Measurements from ENCODE around the gene POGK.

The POGK gene

GRCh38 chr1:166899769-166900168, 60.5 kb downstream of the POGK start:
- no peaks in the 10 kb centered on the region for H3K27me3 ChIP-seq (replicated peaks; ENCODE audit: control insufficient read depth, insufficient read depth, low read length)
- no peak overlapping the region for H3K4me3 ChIP-seq (replicated peaks; ENCODE audit: low read depth, low read length)
- no peaks in the 10 kb centered on the region for H3K36me3 ChIP-seq (ENCODE audit: control insufficient read depth, insufficient read depth, low read length)
- no peak for TF ChIP-seq CTCF (IDR thresholded peaks at IDR 0.05; ENCODE audit: insufficient read depth, low read length, poor library complexity, severe bottlenecking)
- no peak for DNase-seq (ENCODE audit: extremely low read depth, insufficient read length)

GRCh38 chr1:166900987-166901386, 61.7 kb downstream of the POGK start:
- H3K4me3 ChIP-seq (replicated peaks; ENCODE audit: low read depth, low read length), result no peak overlapping the region
- DNase-seq (ENCODE audit: extremely low read depth, insufficient read length), result no peak
- no peak for TF ChIP-seq CTCF (IDR thresholded peaks at IDR 0.05; ENCODE audit: insufficient read depth, low read length, poor library complexity, severe bottlenecking)
- H3K27me3 ChIP-seq (replicated peaks; ENCODE audit: control insufficient read depth, insufficient read depth, low read length), result no peaks in the 10 kb centered on the region
- H3K36me3 ChIP-seq (ENCODE audit: control insufficient read depth, insufficient read depth, low read length), result no peaks in the 10 kb centered on the region

GRCh38 chr1:166902279-166902678, 63.0 kb downstream of the POGK start:
- TF ChIP-seq CTCF (IDR thresholded peaks at IDR 0.05; ENCODE audit: insufficient read depth, low read length, poor library complexity, severe bottlenecking), result no peak
- H3K4me3 ChIP-seq (replicated peaks; ENCODE audit: low read depth, low read length), result no peak overlapping the region
- no peaks in the 10 kb centered on the region for H3K36me3 ChIP-seq (ENCODE audit: control insufficient read depth, insufficient read depth, low read length)
- DNase-seq (ENCODE audit: extremely low read depth, insufficient read length), result no peak
- H3K27me3 ChIP-seq (replicated peaks; ENCODE audit: control insufficient read depth, insufficient read depth, low read length), result no peaks in the 10 kb centered on the region

GRCh38 chr1:166903232-166903631, 64.0 kb downstream of the POGK start:
- DNase-seq (ENCODE audit: extremely low read depth, insufficient read length), result no peak
- H3K27me3 ChIP-seq (replicated peaks; ENCODE audit: control insufficient read depth, insufficient read depth, low read length), result no peaks in the 10 kb centered on the region
- no peak for TF ChIP-seq CTCF (IDR thresholded peaks at IDR 0.05; ENCODE audit: insufficient read depth, low read length, poor library complexity, severe bottlenecking)
- no peaks in the 10 kb centered on the region for H3K36me3 ChIP-seq (ENCODE audit: control insufficient read depth, insufficient read depth, low read length)
- H3K4me3 ChIP-seq (replicated peaks; ENCODE audit: low read depth, low read length), result no peak overlapping the region

GRCh38 chr1:166905136-166905535, 65.9 kb downstream of the POGK start:
- no peaks in the 10 kb centered on the region for H3K36me3 ChIP-seq (ENCODE audit: control insufficient read depth, insufficient read depth, low read length)
- TF ChIP-seq CTCF (IDR thresholded peaks at IDR 0.05; ENCODE audit: insufficient read depth, low read length, poor library complexity, severe bottlenecking), result no peak
- no peak overlapping the region for H3K4me3 ChIP-seq (replicated peaks; ENCODE audit: low read depth, low read length)
- H3K27me3 ChIP-seq (replicated peaks; ENCODE audit: control insufficient read depth, insufficient read depth, low read length), result no peaks in the 10 kb centered on the region
- no peak for DNase-seq (ENCODE audit: extremely low read depth, insufficient read length)

GRCh38 chr1:166905900-166906299, 66.6 kb downstream of the POGK start:
- Histone ChIP-seq H3K4me3 (replicated peaks; ENCODE audit: low read depth, low read length) (no peak overlapping the region), H3K36me3 (ENCODE audit: control insufficient read depth, insufficient read depth, low read length) (no peaks in the 10 kb centered on the region), H3K27me3 (replicated peaks; ENCODE audit: control insufficient read depth, insufficient read depth, low read length) (no peaks in the 10 kb centered on the region)
- TF ChIP-seq CTCF (IDR thresholded peaks at IDR 0.05; ENCODE audit: insufficient read depth, low read length, poor library complexity, severe bottlenecking), result no peak
- DNase-seq (ENCODE audit: extremely low read depth, insufficient read length), result no peak
